ENCODE data around the gene STRBP.

GRCh38 chr9:123261006-123261677 is 7.2 kb downstream of the STRBP start:
- TF ChIP-seq HDAC3 (IDR thresholded peaks at IDR 0.05; ENCODE audit: borderline replicate concordance, partially characterized antibody) (no peak), SIX5 (IDR thresholded peaks at IDR 0.05; ENCODE audit: borderline replicate concordance in 1 of 2, insufficient read depth in 1 of 2, low read depth in 1 of 2, low read length in 2 of 2) (no peak), POLR2A (conservative IDR thresholded peaks at IDR 0.05) (no peak), ELF1 (tag; IDR thresholded peaks at IDR 0.05) (no peak)

Measured in K562 (cell line).